GM12865 (cell line): ENCODE data around the gene MYO18B.

Source experiments
- DNase-seq: peaks from one replicate; pipeline ENCODE4 v3.0.0; 2010; ENCODE audit warnings: low read depth
- H3K4me3 ChIP-seq: 2 replicates; pipeline ENCODE4 v1.5.1; 2011; ENCODE audit warnings: mild to moderate bottlenecking, low read depth, low read length, control low read depth
- TF ChIP-seq, protein P1 (sequence below): IDR thresholded peaks from 2 replicates; pipeline ENCODE4 v1.5.1; 2011; ENCODE audit warnings: low read length, control low read depth, low read depth, inconsistent platforms; ENCODE audit not compliant: insufficient read depth; ENCODE audit errors: missing control alignments

Gene MYO18B, protein sequence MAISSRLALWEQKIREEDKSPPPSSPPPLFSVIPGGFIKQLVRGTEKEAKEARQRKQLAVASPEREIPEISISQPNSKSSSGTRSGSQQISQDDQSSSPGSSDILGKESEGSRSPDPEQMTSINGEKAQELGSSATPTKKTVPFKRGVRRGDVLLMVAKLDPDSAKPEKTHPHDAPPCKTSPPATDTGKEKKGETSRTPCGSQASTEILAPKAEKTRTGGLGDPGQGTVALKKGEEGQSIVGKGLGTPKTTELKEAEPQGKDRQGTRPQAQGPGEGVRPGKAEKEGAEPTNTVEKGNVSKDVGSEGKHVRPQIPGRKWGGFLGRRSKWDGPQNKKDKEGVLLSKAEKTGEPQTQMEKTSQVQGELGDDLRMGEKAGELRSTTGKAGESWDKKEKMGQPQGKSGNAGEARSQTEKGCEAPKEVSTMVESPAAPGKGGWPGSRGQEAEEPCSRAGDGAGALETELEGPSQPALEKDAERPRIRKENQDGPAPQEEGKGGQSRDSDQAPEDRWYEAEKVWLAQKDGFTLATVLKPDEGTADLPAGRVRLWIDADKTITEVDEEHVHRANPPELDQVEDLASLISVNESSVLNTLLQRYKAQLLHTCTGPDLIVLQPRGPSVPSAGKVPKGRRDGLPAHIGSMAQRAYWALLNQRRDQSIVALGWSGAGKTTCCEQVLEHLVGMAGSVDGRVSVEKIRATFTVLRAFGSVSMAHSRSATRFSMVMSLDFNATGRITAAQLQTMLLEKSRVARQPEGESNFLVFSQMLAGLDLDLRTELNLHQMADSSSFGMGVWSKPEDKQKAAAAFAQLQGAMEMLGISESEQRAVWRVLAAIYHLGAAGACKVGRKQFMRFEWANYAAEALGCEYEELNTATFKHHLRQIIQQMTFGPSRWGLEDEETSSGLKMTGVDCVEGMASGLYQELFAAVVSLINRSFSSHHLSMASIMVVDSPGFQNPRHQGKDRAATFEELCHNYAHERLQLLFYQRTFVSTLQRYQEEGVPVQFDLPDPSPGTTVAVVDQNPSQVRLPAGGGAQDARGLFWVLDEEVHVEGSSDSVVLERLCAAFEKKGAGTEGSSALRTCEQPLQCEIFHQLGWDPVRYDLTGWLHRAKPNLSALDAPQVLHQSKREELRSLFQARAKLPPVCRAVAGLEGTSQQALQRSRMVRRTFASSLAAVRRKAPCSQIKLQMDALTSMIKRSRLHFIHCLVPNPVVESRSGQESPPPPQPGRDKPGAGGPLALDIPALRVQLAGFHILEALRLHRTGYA (N-terminal part only)

DNA sequence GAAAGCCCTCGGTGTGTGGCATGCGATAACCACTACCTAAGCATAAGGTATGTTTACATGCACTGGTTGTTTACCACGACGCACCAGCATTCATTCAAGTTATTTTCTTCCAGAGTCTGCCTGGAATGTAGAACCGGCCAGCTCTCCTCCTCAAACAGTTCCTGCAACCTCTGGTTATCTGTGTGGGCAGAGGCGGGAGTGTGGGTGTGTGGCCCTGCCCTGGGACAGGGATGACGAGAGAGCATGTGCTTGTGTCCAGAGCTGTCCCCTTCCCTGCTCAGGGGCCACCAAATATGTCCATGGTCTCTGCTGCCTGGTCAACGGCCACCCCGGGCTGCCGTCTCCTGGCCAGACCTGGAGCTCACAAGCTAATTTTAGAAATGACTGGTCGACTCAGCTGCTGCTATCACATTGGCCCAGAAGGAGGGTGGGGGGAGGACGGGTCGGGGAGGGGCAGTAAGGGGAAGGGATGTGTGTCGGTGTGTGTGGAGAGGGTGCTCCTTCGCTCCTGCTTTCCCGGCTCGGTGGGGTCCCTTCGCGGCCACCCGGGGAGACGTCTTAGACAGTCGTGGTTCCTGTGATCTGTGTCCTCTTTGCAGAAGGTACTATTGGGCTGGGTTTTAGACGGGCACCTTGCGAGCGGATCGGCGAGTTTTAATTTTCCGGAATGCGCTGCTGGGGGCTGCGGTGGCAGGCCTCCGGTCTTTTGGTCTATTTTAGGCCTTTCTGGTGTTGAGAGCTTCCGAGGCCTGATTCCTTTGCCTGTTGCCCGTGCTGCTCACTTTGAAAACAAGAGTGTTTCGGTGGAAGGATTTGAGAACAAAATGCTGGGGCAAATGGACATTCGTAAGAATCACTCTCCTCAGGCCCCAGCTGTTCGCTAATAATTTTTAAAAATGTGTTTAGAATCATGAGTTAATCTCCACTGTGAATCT, at the start of gene MYO18B:
TSS of gene MYO18B (plus strand) at position 497 of the 935 bp plus-strand sequence. CDS start 18,905 bp downstream, outside the sequence.
- TF ChIP-seq, protein P1, sequence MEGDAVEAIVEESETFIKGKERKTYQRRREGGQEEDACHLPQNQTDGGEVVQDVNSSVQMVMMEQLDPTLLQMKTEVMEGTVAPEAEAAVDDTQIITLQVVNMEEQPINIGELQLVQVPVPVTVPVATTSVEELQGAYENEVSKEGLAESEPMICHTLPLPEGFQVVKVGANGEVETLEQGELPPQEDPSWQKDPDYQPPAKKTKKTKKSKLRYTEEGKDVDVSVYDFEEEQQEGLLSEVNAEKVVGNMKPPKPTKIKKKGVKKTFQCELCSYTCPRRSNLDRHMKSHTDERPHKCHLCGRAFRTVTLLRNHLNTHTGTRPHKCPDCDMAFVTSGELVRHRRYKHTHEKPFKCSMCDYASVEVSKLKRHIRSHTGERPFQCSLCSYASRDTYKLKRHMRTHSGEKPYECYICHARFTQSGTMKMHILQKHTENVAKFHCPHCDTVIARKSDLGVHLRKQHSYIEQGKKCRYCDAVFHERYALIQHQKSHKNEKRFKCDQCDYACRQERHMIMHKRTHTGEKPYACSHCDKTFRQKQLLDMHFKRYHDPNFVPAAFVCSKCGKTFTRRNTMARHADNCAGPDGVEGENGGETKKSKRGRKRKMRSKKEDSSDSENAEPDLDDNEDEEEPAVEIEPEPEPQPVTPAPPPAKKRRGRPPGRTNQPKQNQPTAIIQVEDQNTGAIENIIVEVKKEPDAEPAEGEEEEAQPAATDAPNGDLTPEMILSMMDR = no peak
- DNase-seq = no peak
- no peak within 1 kb of the TSS for H3K4me3 ChIP-seq

DNA sequence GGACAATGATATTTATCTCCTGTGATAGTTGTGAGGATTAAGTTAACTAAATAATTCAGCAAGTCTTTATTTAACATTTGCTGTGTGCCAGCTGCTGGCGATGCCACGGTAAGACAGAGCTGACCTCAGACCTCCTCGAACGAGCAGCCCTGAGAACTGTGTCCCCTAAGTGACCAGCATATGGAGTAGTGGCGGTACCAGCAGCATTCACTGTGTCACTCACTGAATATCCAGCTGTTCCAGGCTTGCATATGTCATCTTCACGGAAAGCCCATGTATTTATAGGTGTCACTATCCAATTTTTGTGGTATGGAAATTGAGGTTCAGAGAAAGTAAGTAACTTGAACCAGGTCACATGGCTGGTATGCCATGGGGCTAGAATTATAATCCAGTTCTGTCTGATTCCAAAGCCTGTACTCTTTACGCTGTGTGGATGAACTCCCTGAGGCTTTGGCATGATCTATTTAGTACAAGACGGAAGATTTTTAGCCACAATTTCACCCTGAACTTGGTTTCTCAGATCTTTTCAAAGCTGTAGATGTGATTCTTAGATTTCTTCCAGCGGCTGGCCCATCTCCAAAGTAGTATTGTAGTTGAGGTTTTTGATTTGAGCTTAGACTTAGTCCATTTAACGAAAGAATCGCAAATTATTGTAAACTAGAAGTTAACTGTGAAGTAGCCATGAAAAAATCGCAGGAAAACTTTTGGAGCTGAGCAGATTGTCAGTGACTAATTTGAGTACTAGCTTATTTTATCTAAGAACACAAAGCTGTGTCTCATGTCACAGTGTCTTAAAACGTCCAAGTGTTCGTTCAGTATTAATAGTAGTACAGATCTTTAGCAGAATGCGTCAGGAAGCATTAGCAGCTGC, 49.4 kb upstream of the MYO18B start:
- TF ChIP-seq, protein P1 = no peak
- no peak overlapping the region for H3K4me3 ChIP-seq
- no peak for DNase-seq

DNA sequence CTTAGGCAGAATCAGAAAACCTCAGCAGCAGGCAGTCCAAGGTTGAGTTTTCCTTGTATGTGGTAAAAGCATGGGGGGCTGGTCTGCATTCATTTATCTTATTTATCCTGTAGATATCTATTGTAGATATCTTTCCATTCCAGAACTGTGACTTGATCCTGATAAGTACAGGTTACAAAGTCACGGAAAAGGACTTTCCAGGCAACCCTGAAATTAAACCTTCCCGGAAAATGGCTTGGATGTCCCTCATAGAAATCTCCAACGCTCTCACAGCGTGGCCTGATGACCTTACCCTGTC, 48.8 kb upstream of the MYO18B start:
- no peak for DNase-seq
- TF ChIP-seq, protein P1 = no peak
- H3K4me3 ChIP-seq = no peak overlapping the region

DNA sequence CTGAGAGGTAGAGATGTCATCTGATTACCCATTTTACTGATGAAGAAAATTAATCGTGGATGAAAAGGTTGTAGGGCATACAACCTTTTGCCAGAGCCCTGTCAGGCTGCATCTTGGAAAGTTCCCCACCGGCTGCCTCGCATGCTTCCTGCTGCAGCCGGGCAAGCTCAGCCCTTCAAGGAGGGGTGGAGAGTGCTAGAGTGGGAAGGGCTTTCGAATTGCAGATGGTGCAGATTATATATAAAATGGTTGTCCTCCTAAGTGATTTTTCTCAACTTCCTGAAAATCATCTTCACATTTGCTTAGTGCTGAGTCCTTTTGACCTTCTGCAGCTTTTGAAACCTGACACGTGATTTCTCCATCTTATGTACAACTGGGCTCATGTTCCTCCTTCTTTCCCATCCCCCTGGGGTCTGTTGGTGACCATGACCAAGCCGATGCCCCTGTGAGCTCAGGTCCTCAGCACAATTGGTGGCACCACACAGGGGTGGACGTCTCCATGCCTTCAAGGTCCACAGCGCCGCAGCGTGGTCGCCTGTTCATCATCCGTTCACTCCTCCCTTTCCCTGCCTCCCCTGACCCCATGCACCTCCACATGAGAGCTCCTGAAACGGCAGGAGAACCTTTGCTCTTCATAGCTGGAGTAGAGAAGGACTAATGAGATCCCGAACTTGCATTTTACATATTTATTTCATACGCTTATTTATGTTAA, 47.6 kb upstream of the MYO18B start:
- no peak for DNase-seq
- no peak overlapping the region for H3K4me3 ChIP-seq
- TF ChIP-seq, protein P1 = no peak

DNA sequence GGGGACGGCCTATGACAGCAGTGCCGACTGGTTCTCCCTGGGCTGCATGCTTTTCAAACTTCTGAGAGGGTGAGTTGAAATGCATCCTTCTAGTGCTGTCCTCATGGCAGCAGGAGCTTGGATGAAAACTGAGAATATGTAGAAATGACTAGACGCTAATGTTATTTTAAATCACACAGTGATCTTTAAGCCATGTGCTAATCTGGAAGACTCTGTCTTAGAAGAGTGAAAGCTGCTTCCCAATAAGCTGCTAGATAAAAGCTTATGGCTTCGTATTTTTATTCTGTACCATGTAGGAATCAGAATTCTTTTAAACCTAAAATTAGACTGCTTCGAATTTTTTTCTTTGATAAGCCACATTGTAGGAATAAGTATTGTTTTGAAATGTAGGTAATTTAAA, 46.8 kb upstream of the MYO18B start:
- no peak overlapping the region for H3K4me3 ChIP-seq
- TF ChIP-seq, protein P1 = no peak
- no peak for DNase-seq
